Osteocyte (in vitro differentiated cells): ENCODE measurements around the gene TMEM201. TPM values are rescaled to one million over a fixed set of nuclear protein-coding genes. Genes with fewer than 3 reads are reported as not detected.

ENCODE experiments used
- DNase-seq: peaks from one replicate; pipeline ENCODE4 v3.0.0; 2021; ENCODE audit warnings: mixed read lengths; ENCODE audit not compliant: unreplicated experiment; ENCODE audit errors: extremely low spot score
- H3K27ac Mint-ChIP-seq: one replicate; pipeline ENCODE4 v1.8.0; 2021; ENCODE audit warnings: mild to moderate bottlenecking, mixed read lengths; ENCODE audit not compliant: unreplicated experiment
- H3K27me3 Mint-ChIP-seq: one replicate; pipeline ENCODE4 v1.8.0; 2021; ENCODE audit warnings: mixed read lengths; ENCODE audit not compliant: unreplicated experiment
- H3K36me3 Mint-ChIP-seq: one replicate; pipeline ENCODE4 v1.8.0; 2021; ENCODE audit warnings: mixed read lengths; ENCODE audit not compliant: unreplicated experiment
- H3K4me1 Mint-ChIP-seq: one replicate; pipeline ENCODE4 v1.8.0; 2021; ENCODE audit warnings: mixed read lengths; ENCODE audit not compliant: unreplicated experiment
- H3K4me3 Mint-ChIP-seq: one replicate; pipeline ENCODE4 v1.8.0; 2021; ENCODE audit warnings: mild to moderate bottlenecking, moderate library complexity, mixed read lengths; ENCODE audit not compliant: unreplicated experiment
- H3K9me3 Mint-ChIP-seq: one replicate; pipeline ENCODE4 v1.8.0; 2021; ENCODE audit warnings: mixed read lengths; ENCODE audit not compliant: unreplicated experiment
- total RNA-seq: library from RNA; stranded (reverse); gene quantifications from 2 replicates; pipeline ENCODE4 v1.2.1, GENCODE V29; 2021
- TF ChIP-seq, protein P1 (sequence below): fragments of 200-600 bp; sonication (generic); IDR thresholded peaks from 2 replicates; pipeline ENCODE4 v1.5.0; 2021; ENCODE audit warnings: antibody characterized with exemption, mild to moderate bottlenecking, moderate library complexity

Gene TMEM201
- total RNA-seq, 1 donor from 2014 or later, result 17.9 TPM

DNA sequence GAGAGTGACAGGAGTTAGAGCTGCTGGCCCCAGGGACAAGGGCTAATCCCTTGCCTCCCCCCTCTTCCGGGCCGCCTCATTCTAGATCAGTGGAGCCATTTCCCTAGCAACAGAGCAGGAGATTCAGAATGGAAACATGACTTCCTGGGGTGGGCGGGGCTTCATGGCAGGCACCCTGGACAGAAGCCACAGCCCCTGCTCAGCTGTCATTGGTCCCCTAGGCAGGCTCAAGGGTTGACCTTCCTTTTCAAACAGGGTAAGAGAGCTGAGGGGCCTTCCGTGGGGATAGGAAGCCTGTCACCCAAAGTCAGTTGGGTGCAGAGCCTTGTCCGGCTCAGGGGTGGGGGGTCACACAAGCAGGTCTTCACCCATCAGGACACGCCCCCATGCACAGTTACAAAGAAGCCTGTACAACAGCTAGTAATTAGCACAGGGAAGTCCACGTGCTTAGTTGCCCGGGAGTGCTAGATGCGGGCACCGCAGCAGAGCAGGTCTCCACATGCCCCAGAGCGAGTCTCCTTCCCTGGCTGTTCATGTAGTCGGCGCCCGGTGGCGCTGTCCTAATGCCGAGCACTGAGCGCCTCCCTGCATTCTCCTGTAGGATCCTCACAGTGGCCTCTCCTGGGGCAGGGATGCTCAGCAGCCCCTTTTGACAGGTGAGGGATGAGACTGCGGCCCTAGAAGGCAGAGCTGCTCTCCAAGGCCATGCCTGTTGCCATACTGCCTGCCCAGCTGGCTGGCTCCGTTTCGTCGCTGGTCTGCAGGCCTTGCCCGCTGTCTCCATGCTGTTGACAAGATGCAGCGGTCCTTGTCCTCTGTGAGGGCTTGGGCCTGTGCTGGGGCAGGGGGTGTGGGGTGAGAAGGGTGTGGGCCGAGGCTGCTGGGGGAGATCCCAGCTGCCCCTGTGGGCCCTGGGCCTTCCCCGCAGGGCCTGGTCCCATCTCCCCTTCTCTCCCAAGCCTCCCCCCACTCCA lies 5.1 kb downstream of the TMEM201 start:
- H3K27ac Mint-ChIP-seq, result peak overlapping the region; percentile 59
- peaks cover 17% of the 10 kb centered on the region for H3K4me1 Mint-ChIP-seq
- TF ChIP-seq, protein P1, sequence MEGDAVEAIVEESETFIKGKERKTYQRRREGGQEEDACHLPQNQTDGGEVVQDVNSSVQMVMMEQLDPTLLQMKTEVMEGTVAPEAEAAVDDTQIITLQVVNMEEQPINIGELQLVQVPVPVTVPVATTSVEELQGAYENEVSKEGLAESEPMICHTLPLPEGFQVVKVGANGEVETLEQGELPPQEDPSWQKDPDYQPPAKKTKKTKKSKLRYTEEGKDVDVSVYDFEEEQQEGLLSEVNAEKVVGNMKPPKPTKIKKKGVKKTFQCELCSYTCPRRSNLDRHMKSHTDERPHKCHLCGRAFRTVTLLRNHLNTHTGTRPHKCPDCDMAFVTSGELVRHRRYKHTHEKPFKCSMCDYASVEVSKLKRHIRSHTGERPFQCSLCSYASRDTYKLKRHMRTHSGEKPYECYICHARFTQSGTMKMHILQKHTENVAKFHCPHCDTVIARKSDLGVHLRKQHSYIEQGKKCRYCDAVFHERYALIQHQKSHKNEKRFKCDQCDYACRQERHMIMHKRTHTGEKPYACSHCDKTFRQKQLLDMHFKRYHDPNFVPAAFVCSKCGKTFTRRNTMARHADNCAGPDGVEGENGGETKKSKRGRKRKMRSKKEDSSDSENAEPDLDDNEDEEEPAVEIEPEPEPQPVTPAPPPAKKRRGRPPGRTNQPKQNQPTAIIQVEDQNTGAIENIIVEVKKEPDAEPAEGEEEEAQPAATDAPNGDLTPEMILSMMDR, result no peak
- no peaks in the 10 kb centered on the region for H3K9me3 Mint-ChIP-seq
- peaks cover 3% of the 10 kb centered on the region for H3K36me3 Mint-ChIP-seq
- no peak overlapping the region for H3K4me3 Mint-ChIP-seq
- H3K27me3 Mint-ChIP-seq, result no peaks in the 10 kb centered on the region
- DNase-seq, result no peak

DNA sequence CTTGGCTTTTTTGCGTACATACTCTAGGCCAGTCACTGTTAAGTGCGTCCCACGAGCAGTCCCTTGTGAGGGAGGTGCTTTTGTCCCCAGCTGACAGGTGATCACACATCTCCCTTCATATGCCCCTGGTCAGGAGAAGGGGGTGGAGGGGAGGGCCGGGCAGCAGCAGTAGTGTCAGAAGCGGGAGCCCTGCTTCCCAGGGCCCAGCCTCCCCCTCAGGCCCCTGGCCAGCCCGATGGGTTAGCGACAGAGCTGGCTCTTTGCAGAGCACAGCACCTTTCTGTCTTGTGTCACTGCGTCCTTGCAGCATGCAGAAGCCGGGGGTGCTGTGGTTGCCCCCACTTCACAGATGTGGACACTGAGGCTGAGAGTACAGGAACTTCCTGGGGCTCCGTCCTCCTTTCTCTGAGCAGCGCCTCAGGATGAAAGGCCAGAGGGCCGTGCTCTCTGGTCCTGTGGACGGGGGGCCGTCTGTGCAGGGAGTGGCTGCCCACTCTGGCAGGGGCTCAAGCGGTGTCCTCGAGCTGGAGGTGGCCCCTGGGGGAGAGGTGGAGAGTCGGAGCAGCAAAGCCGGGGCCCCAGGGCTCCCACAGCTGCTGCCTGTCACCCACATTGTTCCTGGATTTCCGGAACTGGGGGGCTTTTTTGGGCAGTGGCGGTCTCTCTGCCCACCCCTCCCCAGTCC lies 5.9 kb downstream of the TMEM201 start:
- H3K9me3 Mint-ChIP-seq, result no peaks in the 10 kb centered on the region
- H3K27ac Mint-ChIP-seq, result no peak overlapping the region
- peaks cover 14% of the 10 kb centered on the region for H3K4me1 Mint-ChIP-seq
- H3K4me3 Mint-ChIP-seq, result no peak overlapping the region
- peaks cover 3% of the 10 kb centered on the region for H3K36me3 Mint-ChIP-seq
- DNase-seq, result no peak
- TF ChIP-seq, protein P1, result no peak
- no peaks in the 10 kb centered on the region for H3K27me3 Mint-ChIP-seq

DNA sequence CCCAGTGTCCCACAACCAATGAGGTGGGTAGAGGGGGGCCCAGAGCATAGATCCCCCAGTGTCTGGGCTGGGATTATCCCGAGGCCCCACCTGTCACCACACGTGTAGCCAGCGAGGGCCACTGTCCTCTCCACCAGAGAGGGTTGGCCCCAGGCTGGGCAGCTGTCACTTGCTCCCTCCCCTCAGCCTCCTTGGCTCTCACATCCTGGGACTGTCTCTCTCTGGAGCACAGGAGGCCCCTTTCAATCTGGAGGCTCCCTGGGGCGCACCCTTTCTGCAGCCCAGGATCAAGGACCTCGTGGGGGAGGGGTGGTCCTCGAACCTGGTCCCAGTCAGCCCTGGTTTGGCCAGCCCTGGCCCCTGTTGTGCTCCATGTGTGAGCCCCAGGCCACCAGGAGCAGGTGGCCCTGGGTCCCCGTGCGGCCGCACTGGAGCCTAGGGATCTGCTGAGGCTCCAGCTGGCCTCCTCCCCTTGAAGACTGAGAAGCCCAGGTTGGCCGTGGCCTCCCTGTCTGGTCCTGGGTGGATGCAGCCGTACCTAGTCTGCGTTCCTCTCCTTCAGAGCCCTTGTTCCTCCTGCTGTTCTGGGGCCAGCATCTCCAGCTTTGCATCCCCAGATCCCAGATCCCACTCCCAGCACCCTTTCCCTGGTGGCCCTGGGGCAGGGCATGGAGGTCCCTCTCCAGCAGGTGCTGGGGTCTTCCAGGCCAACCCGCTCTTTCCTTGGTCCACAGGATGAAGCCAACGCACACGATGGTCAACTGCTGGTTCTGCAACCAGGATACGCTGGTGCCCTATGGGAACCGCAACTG lies 6.7 kb downstream of the TMEM201 start:
- no peaks in the 10 kb centered on the region for H3K27me3 Mint-ChIP-seq
- no peaks in the 10 kb centered on the region for H3K9me3 Mint-ChIP-seq
- H3K36me3 Mint-ChIP-seq, result peaks cover 5% of the 10 kb centered on the region
- H3K4me3 Mint-ChIP-seq, result no peak overlapping the region
- H3K27ac Mint-ChIP-seq, result no peak overlapping the region
- TF ChIP-seq, protein P1, result no peak
- DNase-seq, result no peak
- H3K4me1 Mint-ChIP-seq, result peaks cover 8% of the 10 kb centered on the region

DNA sequence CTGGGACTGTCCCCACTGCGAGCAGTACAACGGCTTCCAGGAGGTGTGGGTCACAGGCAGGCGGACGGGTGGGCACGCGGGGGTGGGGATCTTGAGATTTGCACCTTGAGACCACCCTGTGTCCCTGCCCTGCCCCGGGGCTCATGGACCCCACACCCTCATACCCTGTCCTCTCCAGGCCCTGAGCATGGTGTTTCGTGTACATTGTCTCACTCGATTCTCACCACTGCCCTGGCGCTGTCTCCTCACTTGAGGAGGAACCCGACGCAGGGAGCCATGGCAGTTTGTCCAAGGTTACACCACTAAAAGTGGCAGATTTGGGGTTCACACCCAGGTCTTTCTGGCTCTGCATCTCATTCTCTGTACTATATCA lies 7.2 kb downstream of the TMEM201 start:
- Mint-ChIP-seq H3K27ac (no peak overlapping the region), H3K36me3 (peaks cover 5% of the 10 kb centered on the region)
- TF ChIP-seq, protein P1, result no peak

More for the DNA sequence above, 7.2 kb downstream of the TMEM201 start:
- no peak for DNase-seq
- Mint-ChIP-seq H3K4me3 (no peak overlapping the region), H3K27me3 (no peaks in the 10 kb centered on the region), H3K4me1 (peaks cover 8% of the 10 kb centered on the region), H3K9me3 (no peaks in the 10 kb centered on the region)
